ENCODE results near the gene PMFBP1.

The PMFBP1 gene

DNA sequence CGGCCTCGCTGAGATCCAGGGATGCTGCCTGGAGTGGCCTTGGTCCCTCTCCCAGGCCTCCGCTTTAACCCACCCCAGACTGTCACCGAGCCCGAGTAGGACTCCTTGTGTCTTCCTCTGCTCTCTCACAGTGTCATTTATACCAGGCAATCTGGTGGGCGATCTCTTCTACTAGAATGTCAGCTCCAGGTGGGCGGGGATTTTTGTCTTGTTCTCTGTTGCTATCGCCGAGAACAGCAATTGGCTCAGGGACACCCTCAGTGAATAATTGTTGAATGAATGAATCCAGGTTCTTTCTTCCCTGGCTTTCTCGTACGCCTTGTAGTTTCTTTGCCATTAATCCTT is 77.7 kb downstream of the PMFBP1 start:
- DNase-seq (ENCODE audit: insufficient read length, low spot score), result no peak
- TF ChIP-seq, protein P1, sequence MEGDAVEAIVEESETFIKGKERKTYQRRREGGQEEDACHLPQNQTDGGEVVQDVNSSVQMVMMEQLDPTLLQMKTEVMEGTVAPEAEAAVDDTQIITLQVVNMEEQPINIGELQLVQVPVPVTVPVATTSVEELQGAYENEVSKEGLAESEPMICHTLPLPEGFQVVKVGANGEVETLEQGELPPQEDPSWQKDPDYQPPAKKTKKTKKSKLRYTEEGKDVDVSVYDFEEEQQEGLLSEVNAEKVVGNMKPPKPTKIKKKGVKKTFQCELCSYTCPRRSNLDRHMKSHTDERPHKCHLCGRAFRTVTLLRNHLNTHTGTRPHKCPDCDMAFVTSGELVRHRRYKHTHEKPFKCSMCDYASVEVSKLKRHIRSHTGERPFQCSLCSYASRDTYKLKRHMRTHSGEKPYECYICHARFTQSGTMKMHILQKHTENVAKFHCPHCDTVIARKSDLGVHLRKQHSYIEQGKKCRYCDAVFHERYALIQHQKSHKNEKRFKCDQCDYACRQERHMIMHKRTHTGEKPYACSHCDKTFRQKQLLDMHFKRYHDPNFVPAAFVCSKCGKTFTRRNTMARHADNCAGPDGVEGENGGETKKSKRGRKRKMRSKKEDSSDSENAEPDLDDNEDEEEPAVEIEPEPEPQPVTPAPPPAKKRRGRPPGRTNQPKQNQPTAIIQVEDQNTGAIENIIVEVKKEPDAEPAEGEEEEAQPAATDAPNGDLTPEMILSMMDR (IDR thresholded peaks at IDR 0.05; ENCODE audit: insufficient read depth, missing control alignments), result no peak

DNA sequence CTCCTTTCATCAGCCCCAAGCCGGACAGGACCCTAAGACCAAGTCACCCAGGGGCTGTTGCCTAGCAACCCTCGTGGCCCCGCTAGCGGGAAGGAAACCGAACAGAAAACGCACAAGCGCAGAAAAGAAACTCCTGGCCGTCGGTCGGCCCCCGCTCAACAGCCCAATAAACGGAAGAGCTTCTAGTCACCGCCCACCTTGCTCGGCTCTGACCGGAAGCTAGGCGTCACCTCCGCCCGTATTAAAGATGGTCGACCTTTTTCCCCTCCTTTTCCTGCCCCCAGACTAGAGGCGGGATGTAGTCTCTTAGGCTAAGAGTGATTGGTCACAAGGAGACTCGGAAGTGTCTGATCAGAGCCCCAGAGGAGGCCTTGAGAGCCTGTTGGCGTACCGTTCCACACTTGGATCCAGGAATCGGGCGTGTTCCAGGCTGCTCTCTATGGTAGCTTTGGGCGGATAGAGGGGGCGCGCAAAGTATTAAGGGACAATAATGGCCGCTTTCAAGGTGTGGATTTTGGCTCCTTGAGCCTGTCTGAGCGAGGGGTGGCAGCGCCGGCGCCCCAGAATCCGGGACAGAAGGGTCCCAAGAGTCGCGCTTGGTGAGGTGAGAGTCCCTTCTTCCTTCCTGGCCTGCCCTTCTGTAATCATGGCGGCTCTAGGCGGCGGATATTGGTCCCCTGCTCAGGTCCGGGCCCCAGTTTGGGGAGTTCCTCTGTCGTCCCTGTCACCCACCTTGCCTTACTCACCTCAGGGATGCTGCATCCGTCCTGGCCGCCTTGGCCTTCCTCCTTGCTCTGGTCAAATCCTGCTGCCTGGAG is 78.3 kb downstream of the PMFBP1 start, which contains the start of the genes DHX38 and TXNL4B:
Gene DHX38 (plus strand): TSS at position 400 of the 818 bp plus-strand sequence. CDS start 2,311 bp downstream, outside the sequence.
Gene TXNL4B (minus strand): TSS at position 173 of the 818 bp plus-strand sequence. CDS start 2,871 bp downstream, outside the sequence.
- DNase-seq (ENCODE audit: insufficient read length, low spot score), result peak; percentile 73
- TF ChIP-seq, protein P1 (IDR thresholded peaks at IDR 0.05; ENCODE audit: insufficient read depth, missing control alignments), result no peak
- FAIRE-seq, result no peak

More for the DNA sequence above, 77.7 kb downstream of the PMFBP1 start:
- FAIRE-seq, result no peak

DNA sequence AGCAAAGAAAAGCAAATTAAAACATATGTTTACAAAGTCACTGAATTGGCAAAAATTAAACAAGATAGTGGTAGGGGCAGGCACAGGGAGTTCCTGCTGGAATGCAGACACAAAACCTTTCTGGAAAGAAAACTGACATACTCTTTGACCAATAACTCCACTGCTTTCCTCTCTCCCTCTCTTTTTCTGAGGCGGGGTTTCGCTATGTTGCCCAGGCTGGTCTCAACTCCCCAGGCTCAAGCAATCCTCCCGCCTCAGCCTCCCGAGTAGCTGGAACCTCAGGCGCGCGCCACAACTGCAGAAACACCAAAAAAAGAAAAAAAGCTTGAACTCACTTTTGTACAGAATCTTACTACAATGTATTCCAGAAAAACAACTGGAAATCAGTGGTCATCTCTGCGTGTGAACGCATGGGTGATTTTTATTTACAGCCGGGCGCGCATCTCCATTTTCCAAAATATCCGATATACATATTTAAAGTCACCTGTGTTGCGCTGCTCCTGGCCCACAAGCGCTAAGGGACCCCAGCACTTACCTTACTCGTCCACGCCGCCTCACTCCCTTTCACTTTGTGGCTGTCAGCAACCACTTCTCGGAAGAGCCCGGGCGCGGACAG is 79.0 kb downstream of the PMFBP1 start:
- TF ChIP-seq, protein P1 (IDR thresholded peaks at IDR 0.05; ENCODE audit: insufficient read depth, missing control alignments), result no peak
- no peak for DNase-seq (ENCODE audit: insufficient read length, low spot score)

DNA sequence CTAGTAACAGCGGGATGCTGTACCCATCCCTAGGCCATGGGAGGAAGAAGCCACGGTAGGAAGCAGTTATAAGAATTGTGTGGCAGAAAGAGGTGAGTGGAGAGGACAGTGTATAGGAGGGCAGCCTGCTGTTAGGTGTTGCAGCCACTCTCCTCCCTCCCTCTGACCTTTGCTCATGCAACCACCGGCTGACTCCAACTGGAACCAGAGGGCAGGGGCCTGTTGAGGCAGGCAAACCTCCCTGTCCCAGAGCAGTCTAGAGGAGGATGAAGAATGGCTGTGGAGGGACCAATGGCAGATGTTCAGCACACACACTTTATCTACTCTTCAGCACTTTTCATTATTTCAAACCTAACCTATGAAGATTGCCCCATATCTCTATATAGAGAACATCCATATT is 80.7 kb downstream of the PMFBP1 start:
- TF ChIP-seq, protein P1 (IDR thresholded peaks at IDR 0.05; ENCODE audit: insufficient read depth, missing control alignments), result no peak
- FAIRE-seq (no peak), DNase-seq (ENCODE audit: insufficient read length, low spot score) (no peak)

More for the DNA sequence above, 79.0 kb downstream of the PMFBP1 start:
- no peak for FAIRE-seq

DNA sequence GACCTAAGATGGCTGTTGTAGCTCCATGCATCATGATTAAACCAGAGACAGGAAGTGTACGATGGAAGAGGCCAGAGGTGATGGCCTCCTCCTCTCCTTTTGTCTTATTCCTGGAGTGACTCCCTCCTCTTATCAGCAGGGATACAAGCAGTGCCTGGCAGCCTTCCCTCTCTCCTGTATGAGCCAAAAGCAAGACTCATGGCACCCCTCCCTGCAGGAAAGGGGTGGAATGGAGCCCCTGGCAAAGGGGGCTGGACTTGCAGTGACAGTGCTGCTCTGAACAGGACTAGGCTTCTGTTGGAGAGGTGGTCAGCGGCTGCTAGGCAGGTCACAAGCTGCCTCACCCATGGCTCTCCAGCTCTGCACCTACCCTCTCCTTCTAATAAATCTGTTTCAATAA is 87.0 kb downstream of the PMFBP1 start:
- TF ChIP-seq, protein P1 (IDR thresholded peaks at IDR 0.05; ENCODE audit: insufficient read depth, missing control alignments), result no peak
- no peak for FAIRE-seq
- DNase-seq (ENCODE audit: insufficient read length, low spot score), result no peak

DNA sequence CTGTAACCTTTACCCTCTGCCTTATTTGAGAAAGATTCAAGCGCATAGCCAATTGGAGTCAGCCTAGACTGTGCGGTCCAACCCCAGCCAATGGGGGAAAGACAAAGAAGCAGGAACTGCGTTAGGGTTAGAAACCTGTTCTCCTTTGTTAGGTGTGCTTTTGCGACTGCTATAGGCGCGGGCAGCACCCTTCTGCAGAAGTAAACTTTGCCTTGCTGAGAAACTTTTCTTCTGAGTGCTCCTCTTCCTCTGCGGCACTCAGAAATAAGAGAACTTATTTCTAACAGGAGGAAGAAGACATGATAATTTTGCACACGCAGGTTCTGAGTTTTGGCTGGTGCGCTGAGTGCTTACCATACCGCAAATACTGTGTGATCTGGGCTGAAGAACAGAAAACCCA is 87.5 kb downstream of the PMFBP1 start:
- DNase-seq (ENCODE audit: insufficient read length, low spot score) (no peak), FAIRE-seq (no peak)
- TF ChIP-seq, protein P1 (IDR thresholded peaks at IDR 0.05; ENCODE audit: insufficient read depth, missing control alignments), result no peak

Measured in D721Med (cell line).